ENCODE results near the gene WDR54.
"Not testable (repeated sequence)": the region's sequence is repeated elsewhere in the genome, so short reads cannot be mapped to it uniquely, and the experiment has no call there.

Gene WDR54

GRCh38 chr2:74458132-74458937 is 36.8 kb downstream of the WDR54 start, which contains the start of gene WBP1:
TSS of gene WBP1 (plus strand) at chr2:74458438. CDS start at chr2:74458603, 165 bp downstream.
- peak; percentile 100 for DNase-seq

- no peak for DNase-seq
Observed at GRCh38 chr2:74458938-74459363, 37.4 kb downstream of the WDR54 start.

GRCh38 chr2:74459503-74460118 is 38.1 kb downstream of the WDR54 start:
- DNase-seq = not testable (repeated sequence)

GRCh38 chr2:74460187-74460586 is 38.7 kb downstream of the WDR54 start:
- DNase-seq = not testable (repeated sequence)

- no peak for DNase-seq
Observed at GRCh38 chr2:74461187-74462053, 39.9 kb downstream of the WDR54 start.

GRCh38 chr2:74462054-74462785 is 40.7 kb downstream of the WDR54 start:
- DNase-seq = no peak

- DNase-seq = no peak
Observed at GRCh38 chr2:74462786-74463105, 41.2 kb downstream of the WDR54 start.

GRCh38 chr2:74464406-74464805 is 42.9 kb downstream of the WDR54 start:
- no peak for DNase-seq

GRCh38 chr2:74470742-74471141 is 49.2 kb downstream of the WDR54 start:
- not testable (repeated sequence) for DNase-seq

GRCh38 chr2:74471332-74472065 is 50.0 kb downstream of the WDR54 start:
- no peak for DNase-seq

- peak; percentile 95 for DNase-seq
Observed at GRCh38 chr2:74472086-74472944, 50.8 kb downstream of the WDR54 start, which contains the start of gene MRPL53. TSS of gene MRPL53 (minus strand) at chr2:74472680. CDS start at chr2:74472660, 20 bp downstream.

GRCh38 chr2:74472945-74473258 is 51.4 kb downstream of the WDR54 start:
- DNase-seq = no peak

- no peak for DNase-seq
Observed at GRCh38 chr2:74474481-74474880, 53.0 kb downstream of the WDR54 start.

- DNase-seq = no peak
Observed at GRCh38 chr2:74474899-74475298, 53.4 kb downstream of the WDR54 start.

Measured in CD4-positive, alpha-beta T cell treated with Interleukin-4 for 4 hours (primary cell).